ENCODE results near the gene CPEB2. TPM values are rescaled to one million over a fixed set of nuclear protein-coding genes. Genes with fewer than 3 reads are reported as not detected.
A peak's percentile ranks its signal among the peaks of the same experiment; 100 is the strongest.
"Not testable (repeated sequence)": the region's sequence is repeated elsewhere in the genome, so short reads cannot be mapped to it uniquely, and the experiment has no call there.

Gene CPEB2
- total RNA-seq, 1 donor from 2014 or later: 23.7 TPM

DNA sequence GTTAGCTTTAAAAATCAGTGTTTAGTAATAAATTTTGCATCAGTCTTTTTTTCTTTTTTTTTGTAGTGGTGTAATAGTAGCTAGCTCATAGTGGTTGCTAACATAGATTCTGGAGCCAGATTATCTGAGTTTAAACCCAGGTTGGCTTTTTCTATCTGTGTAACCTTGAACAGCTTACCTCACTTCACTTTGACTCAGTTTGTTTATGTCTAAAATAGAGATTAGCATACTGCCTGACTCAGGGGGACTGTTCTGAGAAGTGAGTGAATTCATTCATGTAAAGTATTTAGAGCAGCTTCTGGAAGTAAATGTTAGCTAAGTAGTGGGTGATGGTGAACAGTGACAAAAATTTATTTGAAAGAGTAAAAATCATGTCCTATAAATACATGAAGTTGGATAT, 32.9 kb downstream of the CPEB2 start:
- intact Hi-C loops (cut with DNase I): no loop called here
- ATAC-seq: no peak
- no peak for DNase-seq (ENCODE audit: missing footprints)

GRCh38 chr4:15037923-15038541, 35.8 kb downstream of the CPEB2 start:
- ATAC-seq (no peak), DNase-seq (ENCODE audit: missing footprints) (no peak)

DNA sequence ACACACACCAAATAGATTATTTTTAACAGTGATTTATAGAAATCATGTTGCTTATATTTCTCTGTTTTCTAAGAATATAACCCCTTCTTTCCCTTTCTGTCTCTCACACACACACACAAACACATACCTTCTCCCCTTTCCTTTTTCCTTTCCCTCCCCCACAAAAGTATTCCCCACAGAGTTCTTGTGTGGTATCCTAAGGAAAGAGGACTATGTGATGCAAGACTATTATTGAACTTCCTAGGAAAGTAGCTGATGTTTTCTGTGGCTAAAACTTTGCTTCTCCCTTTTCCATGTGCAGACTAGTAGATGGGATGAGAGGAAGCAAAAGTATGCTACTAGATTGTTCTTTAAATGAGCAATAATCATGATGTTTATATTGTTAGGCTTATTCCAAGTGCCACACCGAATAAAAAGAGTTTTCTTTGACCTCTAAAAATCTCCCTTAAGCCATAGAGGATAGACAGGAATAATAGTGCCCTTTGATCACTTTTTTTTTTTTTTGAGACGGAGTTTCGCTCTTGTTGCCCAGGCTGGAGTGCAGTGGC, 38.7 kb downstream of the CPEB2 start:
- ATAC-seq: no peak
- intact Hi-C loops (cut with DNase I): no loop called here
- no peak for DNase-seq (ENCODE audit: missing footprints)

More at GRCh38 chr4:15037923-15038541, 35.8 kb downstream of the CPEB2 start:
- intact Hi-C loops (cut with DNase I): no loop called here

GRCh38 chr4:15042529-15043167, 40.4 kb downstream of the CPEB2 start:
- DNase-seq (ENCODE audit: missing footprints) (no peak), ATAC-seq (no peak)
- intact Hi-C loops (cut with DNase I): no loop called here

DNA sequence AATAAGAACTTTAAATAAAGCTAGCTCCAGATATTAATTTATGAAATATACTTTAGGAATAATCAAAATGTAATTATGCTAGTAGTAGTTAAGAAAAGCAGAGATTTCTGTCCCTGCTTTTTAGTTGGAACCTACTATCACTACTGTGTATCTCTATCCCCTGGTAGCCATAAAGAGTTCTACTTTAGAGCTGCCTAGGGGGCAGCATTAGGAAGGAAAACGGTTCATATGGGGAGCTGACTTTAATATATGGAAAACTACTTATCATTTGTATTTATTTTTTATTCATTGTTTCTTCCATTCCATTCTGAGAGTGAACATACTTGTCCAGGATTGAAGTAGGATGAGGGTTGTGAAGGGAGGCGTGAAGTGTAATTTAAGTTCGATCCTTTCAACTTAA, 40.9 kb downstream of the CPEB2 start:
- intact Hi-C loops (cut with DNase I): no loop called here
- ATAC-seq (no peak), DNase-seq (ENCODE audit: missing footprints) (no peak)

- intact Hi-C loops (cut with DNase I): no loop called here
- ATAC-seq (no peak), DNase-seq (ENCODE audit: missing footprints) (peak; percentile 37)
These were observed 41.6 kb downstream of the CPEB2 start for GRCh38 chr4:15043922-15044321.

DNA sequence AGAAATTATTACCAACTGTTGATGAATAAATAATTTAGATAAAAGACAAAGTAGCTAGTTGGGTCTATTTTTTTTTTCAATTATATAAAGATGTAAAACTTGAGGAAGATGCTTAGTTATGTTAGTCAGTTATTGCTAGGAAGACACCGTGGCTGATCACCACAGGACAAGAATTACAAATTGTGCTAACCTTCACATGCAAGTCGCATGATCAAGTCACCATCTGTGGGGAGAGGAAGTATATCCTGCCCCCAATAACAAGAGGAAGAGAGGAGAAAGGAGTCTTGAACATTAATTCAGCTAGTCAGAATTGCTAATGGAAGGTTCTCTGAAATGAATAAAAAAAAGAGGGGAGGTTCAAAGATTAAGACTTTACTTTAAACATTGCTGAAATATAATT, 52.3 kb downstream of the CPEB2 start:
- no peak for DNase-seq (ENCODE audit: missing footprints)
- ATAC-seq: no peak
- intact Hi-C loops (cut with DNase I): no loop called here

- ATAC-seq (no peak), DNase-seq (ENCODE audit: missing footprints) (no peak)
- intact Hi-C loops (cut with DNase I): no loop called here
These were observed 57.9 kb downstream of the CPEB2 start for GRCh38 chr4:15060213-15060612.

DNA sequence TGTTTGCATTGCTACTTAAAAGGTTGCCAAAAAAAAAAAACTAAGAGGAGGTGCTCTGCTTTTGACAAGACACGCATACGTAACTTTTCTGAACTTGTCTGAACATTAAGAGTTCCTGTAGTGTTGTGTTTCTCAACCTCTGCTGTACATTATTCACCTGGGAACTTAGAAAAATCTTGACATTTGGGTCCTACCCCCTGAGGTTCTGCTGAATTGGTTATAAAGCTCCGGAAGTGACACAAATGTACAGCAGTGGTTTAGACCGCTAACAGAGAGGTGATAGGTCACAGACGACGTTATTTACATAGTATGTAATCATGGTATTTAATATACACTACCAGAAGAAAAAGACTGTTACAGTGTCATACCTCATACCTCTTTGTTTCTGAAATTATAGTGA, 61.1 kb downstream of the CPEB2 start:
- intact Hi-C loops (cut with DNase I): no loop called here

DNA sequence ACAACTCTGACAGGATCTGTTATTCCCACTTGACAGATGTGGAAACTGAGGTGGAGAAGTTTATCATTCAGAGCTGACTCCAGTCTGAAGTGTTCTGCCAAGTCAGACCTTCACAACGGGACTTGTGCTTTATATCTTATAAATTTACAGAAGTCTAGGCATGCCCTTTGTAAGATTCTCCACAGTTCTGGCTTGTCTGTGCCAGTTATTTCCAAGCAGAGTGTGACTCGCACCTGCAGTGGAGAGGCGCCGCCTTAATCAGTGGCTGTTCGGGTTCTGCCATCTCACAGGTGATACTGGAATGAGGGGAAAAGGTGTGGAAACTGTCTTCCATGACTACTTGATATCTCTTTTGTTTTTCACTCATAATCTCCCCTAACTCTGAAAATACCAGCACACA, 63.2 kb downstream of the CPEB2 start:
- DNase-seq (ENCODE audit: missing footprints) (no peak), ATAC-seq (no peak)
- intact Hi-C loops (cut with DNase I): loop anchor here (5.0 kb wide), 1 partner anchor 77 kb away; no protein-coding TSS in a partner anchor

More for the DNA sequence above, 61.1 kb downstream of the CPEB2 start:
- ATAC-seq (no peak), DNase-seq (ENCODE audit: missing footprints) (no peak)

DNA sequence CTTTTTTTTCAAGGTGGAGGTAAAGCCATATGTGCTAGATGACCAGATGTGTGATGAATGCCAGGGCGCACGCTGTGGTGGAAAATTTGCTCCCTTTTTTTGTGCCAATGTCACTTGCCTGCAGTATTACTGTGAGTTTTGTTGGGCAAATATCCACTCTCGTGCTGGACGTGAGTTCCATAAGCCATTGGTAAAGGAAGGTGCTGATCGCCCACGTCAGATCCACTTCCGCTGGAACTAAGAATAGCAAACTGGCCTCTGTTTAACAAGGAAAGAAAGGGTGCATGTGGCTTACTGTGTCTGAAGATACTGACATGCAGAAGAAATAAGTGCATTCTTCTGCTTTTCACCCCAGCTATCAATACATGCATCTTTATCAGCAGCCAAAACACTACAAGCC, 63.9 kb downstream of the CPEB2 start:
- intact Hi-C loops (cut with DNase I): loop anchor here (5.0 kb wide), 1 partner anchor 76 kb away; no protein-coding TSS in a partner anchor
- ATAC-seq (no peak), DNase-seq (ENCODE audit: missing footprints) (no peak)

DNA sequence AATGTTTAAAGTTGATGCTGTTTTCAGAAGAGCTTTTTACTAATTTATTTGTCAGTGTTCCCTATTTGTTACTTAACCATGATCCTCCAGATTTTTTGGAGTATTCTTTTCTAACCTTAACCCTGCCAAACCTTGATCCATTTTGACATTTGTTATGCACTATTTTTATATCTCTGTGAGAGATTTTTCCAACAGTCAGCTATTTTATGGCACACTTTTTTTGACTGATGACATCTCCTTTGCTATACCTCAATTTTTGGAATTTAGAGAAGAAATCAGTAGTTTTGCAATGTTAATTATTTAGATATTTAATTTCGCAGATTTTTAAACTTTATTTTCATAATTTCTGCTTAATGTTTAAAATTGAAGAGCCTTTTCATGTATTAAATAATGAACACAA, 66.0 kb downstream of the CPEB2 start:
- DNase-seq (ENCODE audit: missing footprints): no peak
- intact Hi-C loops (cut with DNase I): loop anchor here (5.0 kb wide), 1 partner anchor 74 kb away; no protein-coding TSS in a partner anchor
- ATAC-seq: no peak

DNA sequence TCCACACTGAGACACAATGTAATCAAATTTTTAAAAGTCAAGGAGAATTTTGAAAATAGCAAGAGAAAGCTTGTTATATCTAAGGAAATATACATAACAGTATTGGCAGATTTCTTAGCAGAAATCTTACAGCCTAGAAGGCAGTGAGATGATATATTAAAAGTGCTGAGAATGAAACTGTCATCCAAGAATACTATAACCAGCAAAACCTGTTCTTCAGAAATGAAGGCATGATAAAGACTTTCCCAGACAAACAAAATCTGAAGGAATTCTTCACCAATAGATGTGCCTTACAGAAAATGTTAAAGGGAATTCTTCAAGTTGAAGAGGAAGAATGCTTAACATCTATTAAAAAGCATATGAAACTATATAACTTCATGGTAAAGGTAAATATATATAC, 73.6 kb downstream of the CPEB2 start:
- intact Hi-C loops (cut with DNase I): no loop called here
- ATAC-seq: no peak
- DNase-seq (ENCODE audit: missing footprints): no peak

- intact Hi-C loops (cut with DNase I): no loop called here
- DNase-seq (ENCODE audit: missing footprints): no peak
- no peak for ATAC-seq
These were observed 75.7 kb downstream of the CPEB2 start for GRCh38 chr4:15077969-15078368.

DNA sequence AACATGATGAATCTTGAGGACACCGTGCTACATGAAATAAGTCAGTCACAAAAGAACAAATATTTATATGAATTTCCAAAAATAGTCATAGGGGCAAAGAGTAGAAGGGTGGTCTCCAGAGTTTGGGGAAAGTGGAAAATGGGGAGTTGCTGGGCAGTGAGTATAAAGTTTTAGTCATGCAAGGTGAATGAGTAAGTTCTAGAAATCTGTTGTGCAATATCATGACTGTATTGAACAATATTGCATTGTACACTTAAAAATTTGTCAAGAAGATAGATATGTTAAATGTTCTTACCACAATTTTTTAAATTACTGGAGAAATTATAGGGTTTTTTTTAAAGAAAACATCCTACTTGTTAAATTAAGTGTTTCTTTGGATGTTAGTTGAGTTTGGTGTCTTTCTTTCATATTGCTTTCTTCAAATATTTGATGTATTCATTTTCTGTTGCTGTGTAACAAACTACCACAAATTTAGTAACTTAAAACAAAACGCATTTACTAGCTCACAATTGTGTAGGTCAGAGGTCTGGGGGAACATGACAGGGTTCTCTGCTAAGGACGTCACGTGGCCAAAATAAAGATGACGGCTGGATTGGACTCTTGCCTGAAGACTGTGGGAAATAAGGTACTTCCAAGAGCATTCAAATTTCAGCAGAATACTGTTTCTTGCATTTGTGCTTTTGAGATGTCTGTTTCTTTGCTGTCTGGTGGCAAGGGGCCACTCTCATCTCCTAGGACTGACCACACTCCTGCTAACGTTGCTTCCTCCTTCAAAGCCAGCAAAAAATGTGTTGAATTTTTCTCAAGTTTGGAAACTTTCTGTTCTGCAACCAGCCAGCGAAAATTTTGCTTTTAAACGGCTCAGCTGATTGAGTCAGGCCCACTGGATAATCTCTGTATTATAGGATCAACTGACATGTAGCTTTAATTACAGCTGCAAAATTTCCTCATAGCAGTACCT, 76.7 kb downstream of the CPEB2 start:
- intact Hi-C loops (cut with DNase I): no loop called here
- no peak for ATAC-seq
- DNase-seq (ENCODE audit: missing footprints): no peak

GRCh38 chr4:15084780-15085179, 82.5 kb downstream of the CPEB2 start:
- DNase-seq (ENCODE audit: missing footprints): no peak
- ATAC-seq: no peak
- intact Hi-C loops (cut with DNase I): no loop called here

- DNase-seq (ENCODE audit: missing footprints); ATAC-seq; intact Hi-C loops (cut with DNase I): not testable (repeated sequence)
These were observed 83.5 kb downstream of the CPEB2 start for GRCh38 chr4:15085762-15086161.

DNA sequence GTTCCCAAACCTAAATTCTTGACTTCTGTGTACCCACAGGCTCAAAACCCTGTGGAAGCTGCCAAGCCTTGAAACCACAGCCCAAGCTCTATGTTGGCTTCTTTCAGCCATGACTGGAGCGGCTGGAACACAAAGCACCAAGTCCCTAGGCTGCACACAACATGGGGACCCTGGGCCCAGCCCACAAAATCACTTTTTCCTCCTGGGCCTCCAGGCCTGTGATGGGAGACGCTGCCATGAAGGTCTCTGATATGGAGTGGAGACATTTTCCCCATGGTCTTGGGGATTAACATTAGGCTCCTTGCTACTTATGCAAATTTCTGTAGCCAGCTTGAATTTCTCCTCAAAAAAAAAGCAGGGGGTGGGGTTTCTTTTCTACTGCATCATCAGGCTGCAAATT, 84.0 kb downstream of the CPEB2 start:
- intact Hi-C loops (cut with DNase I); DNase-seq (ENCODE audit: missing footprints); ATAC-seq: not testable (repeated sequence)

GRCh38 chr4:15088394-15089035, 86.2 kb downstream of the CPEB2 start:
- no peak for ATAC-seq
- DNase-seq (ENCODE audit: missing footprints): no peak
- intact Hi-C loops (cut with DNase I): no loop called here
